K562 (cell line): ENCODE data around the gene FOXP4. TPM values are rescaled to one million over a fixed set of nuclear protein-coding genes. Genes with fewer than 3 reads are reported as not detected.

Experiments
- ATF7 ChIP-seq: fragments of 450-650 bp; IDR thresholded peaks from 2 replicates; pipeline ENCODE4 v1.7.1; 2014; ENCODE audit warnings: mild to moderate bottlenecking, moderate library complexity
- CBX1 ChIP-seq: sonication (generic); IDR thresholded peaks from 2 replicates; pipeline ENCODE4 v1.6.1; 2016; ENCODE audit warnings: antibody characterized with exemption, low read depth, mild to moderate bottlenecking
- EHMT2 ChIP-seq: fragments of 450-650 bp; IDR thresholded peaks from 2 replicates; pipeline ENCODE4 v1.6.1; 2018; ENCODE audit warnings: antibody characterized with exemption
- ETV5 ChIP-seq: sonication (generic); formaldehyde crosslinking; IDR thresholded peaks from 2 replicates; pipeline ENCODE4 v1.4.0; 2020; ENCODE audit warnings: low read depth, mild to moderate bottlenecking, missing genetic modification reagents
- GATAD2A ChIP-seq: fragments of 450-650 bp; IDR thresholded peaks from 2 replicates; pipeline ENCODE4 v1.6.1; 2017
- NELFE ChIP-seq: IDR thresholded peaks from 2 replicates; pipeline ENCODE4 v1.6.1; 2011; ENCODE audit warnings: mild to moderate bottlenecking; ENCODE audit not compliant: insufficient read depth, insufficient read length
- POLR3G ChIP-seq: IDR thresholded peaks from 2 replicates; pipeline ENCODE4 v1.6.1; 2011; ENCODE audit not compliant: insufficient read length, insufficient replicate concordance; ENCODE audit errors: extremely low read depth
- RNF2 ChIP-seq: sonication (generic); IDR thresholded peaks from 2 replicates; pipeline ENCODE4 v1.6.1; 2016
- SMARCB1 ChIP-seq: IDR thresholded peaks from 2 replicates; pipeline ENCODE4 v1.6.1; 2011; ENCODE audit warnings: improper control_type of control experiment, low read depth; ENCODE audit not compliant: insufficient read length
- TCFL5 ChIP-seq: fragments of 250-450 bp; sonication (Bioruptor Pico); conservative IDR thresholded peaks from 2 replicates; pipeline ENCODE4 v1.6.1; 2021; ENCODE audit warnings: mild to moderate bottlenecking, moderate library complexity, matching md5 sums
- U2AF1 ChIP-seq: fragments of 200-400 bp; formaldehyde crosslinking; optimal IDR thresholded peaks from 2 replicates; pipeline ENCODE3; 2017; ENCODE audit warnings: mild to moderate bottlenecking, low read depth, low read length, moderate library complexity
- polyA plus RNA-seq, 8 experiments: library from polyadenylated mRNA; depleted of rRNA in 4 of 8; stranded (reverse) in 5 of 8; unstranded in 3 of 8; fragments of >200 nt; fragmentation: Nextera tagmentation in 2 of 8; fragmentation: Illumina TruSeq in 1 of 8; extraction: Ambion mirVana in 2 of 8; extraction: Trizol in 1 of 8; gene quantifications; 2 replicates each; pipeline versions ENCODE4 v1.2.1 to v1.2.3, GENCODE V29; 2011 to 2014; ENCODE audit warnings: inconsistent platforms in 1 of 8, missing spikeins in 1 of 8
- total RNA-seq, 7 experiments: library from RNA; depleted of rRNA in 6 of 7; stranded (reverse); fragments of >200 nt in 6 of 7; fragmentation: Illumina TruSeq in 2 of 7; extraction: Trizol in 2 of 7; gene quantifications; 2 replicates each; pipeline versions ENCODE4 v1.2.1 to v1.2.3, GENCODE V29; 2011 to 2021; ENCODE audit warnings: low replicate concordance in 1 of 7
- TF ChIP-seq, protein P1 (sequence below): fragments of 450-650 bp; IDR thresholded peaks from 2 replicates; pipeline ENCODE4 v1.6.1; 2016
- TF ChIP-seq, protein P2 (sequence below), 3 experiments: fragments of 200-800 bp in 1 of 3; fragments of 250-450 bp in 1 of 3; fragments of 450-650 bp in 1 of 3; sonication (Bioruptor Pico) in 1 of 3; sonication (Bioruptor generic) in 1 of 3; formaldehyde crosslinking in 1 of 3; IDR thresholded peaks; 2 replicates each; pipeline versions ENCODE4 v1.6.1 to v1.8.0; 2016 to 2022; ENCODE audit warnings: mild to moderate bottlenecking in 2 of 3, missing genetic modification characterization in 2 of 3, missing compliant biosample characterization in 1 of 3, moderate library complexity in 1 of 3
- TF ChIP-seq, protein P3 (sequence below), 2 experiments: fragments of 450-650 bp; IDR thresholded peaks; 2 replicates each; pipeline ENCODE4 v1.6.1; 2018; ENCODE audit warnings: mild to moderate bottlenecking in 2 of 2, low read depth in 1 of 2; ENCODE audit not compliant: partially characterized antibody in 2 of 2
- TF ChIP-seq, protein P4 (sequence below): fragments of 250-450 bp; sonication (Bioruptor Pico); IDR thresholded peaks from 2 replicates; pipeline ENCODE4 v1.4.0; 2020; ENCODE audit warnings: mild to moderate bottlenecking, moderate library complexity, borderline replicate concordance

Gene FOXP4
- total and polyA plus RNA-seq, 9 of the 15 experiments (the other 6 are each of a cell fraction or from before 2014, with no cell fraction given) = 0.11 to 29.4 (median 2.3) TPM

DNA sequence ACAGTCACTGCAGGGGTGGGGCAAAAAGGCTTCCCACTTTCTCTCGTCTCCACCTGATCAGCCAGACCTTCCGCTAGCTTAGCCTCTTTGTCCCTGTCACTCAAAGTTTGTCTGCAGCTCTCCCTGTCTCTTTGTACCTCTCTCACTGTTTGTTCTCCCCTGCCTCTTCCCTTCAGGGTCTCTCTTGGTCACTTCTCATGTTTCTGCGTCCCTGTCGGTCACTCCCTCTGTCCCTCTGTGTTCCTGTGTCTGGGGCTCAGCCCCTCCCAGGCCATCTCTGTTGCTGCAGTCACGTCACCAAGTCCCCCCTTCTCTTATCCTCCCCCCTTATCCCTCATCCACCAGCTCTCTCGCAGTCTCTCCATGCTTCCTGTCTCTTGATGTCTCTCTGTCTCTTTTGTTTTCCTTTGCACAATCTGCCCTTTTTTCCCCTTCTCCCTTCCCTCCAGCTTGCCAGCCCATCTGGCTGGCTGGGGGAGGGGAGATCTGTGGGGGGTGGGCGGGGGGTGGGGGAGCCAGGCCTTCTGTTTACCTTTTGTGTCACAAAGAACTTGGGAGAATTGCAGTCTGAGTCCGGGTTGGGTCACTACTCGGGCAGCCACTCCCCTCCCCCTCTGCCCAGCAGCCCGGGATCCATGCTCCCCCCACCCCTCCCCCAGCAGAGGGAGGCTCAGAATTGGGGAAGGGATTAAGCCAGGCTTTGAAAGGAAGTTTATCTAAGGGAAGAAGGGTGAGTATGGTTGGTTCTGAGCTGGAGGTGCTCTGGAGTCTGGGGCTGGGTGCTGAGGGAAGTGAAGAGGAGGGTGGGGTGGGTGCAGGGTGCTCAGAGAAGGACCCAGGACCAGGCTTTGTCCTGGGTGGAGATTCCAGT is 32.3 kb downstream of the FOXP4 start (continued):
- TF ChIP-seq ATF7 = 0 out of 2 replicates have a peak, but pooled peaks have one; percentile 23
- TF ChIP-seq U2AF1 = no peak
- TF ChIP-seq, protein P1, sequence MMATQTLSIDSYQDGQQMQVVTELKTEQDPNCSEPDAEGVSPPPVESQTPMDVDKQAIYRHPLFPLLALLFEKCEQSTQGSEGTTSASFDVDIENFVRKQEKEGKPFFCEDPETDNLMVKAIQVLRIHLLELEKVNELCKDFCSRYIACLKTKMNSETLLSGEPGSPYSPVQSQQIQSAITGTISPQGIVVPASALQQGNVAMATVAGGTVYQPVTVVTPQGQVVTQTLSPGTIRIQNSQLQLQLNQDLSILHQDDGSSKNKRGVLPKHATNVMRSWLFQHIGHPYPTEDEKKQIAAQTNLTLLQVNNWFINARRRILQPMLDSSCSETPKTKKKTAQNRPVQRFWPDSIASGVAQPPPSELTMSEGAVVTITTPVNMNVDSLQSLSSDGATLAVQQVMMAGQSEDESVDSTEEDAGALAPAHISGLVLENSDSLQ = peak; percentile 98
- no peak for TF ChIP-seq CBX1
- no peak for TF ChIP-seq NELFE
- TF ChIP-seq SMARCB1 = no peak
- no peak for TF ChIP-seq TCFL5 (CRISPR knock-in tag)
- TF ChIP-seq GATAD2A = no peak
- TF ChIP-seq, protein P2, sequence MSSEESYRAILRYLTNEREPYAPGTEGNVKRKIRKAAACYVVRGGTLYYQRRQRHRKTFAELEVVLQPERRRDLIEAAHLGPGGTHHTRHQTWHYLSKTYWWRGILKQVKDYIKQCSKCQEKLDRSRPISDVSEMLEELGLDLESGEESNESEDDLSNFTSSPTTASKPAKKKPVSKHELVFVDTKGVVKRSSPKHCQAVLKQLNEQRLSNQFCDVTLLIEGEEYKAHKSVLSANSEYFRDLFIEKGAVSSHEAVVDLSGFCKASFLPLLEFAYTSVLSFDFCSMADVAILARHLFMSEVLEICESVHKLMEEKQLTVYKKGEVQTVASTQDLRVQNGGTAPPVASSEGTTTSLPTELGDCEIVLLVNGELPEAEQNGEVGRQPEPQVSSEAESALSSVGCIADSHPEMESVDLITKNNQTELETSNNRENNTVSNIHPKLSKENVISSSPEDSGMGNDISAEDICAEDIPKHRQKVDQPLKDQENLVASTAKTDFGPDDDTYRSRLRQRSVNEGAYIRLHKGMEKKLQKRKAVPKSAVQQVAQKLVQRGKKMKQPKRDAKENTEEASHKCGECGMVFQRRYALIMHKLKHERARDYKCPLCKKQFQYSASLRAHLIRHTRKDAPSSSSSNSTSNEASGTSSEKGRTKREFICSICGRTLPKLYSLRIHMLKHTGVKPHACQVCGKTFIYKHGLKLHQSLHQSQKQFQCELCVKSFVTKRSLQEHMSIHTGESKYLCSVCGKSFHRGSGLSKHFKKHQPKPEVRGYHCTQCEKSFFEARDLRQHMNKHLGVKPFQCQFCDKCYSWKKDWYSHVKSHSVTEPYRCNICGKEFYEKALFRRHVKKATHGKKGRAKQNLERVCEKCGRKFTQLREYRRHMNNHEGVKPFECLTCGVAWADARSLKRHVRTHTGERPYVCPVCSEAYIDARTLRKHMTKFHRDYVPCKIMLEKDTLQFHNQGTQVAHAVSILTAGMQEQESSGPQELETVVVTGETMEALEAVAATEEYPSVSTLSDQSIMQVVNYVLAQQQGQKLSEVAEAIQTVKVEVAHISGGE (CRISPR knock-in tag; IDR thresholded peaks at IDR 0.05) = no peak
- TF ChIP-seq, protein P3, sequence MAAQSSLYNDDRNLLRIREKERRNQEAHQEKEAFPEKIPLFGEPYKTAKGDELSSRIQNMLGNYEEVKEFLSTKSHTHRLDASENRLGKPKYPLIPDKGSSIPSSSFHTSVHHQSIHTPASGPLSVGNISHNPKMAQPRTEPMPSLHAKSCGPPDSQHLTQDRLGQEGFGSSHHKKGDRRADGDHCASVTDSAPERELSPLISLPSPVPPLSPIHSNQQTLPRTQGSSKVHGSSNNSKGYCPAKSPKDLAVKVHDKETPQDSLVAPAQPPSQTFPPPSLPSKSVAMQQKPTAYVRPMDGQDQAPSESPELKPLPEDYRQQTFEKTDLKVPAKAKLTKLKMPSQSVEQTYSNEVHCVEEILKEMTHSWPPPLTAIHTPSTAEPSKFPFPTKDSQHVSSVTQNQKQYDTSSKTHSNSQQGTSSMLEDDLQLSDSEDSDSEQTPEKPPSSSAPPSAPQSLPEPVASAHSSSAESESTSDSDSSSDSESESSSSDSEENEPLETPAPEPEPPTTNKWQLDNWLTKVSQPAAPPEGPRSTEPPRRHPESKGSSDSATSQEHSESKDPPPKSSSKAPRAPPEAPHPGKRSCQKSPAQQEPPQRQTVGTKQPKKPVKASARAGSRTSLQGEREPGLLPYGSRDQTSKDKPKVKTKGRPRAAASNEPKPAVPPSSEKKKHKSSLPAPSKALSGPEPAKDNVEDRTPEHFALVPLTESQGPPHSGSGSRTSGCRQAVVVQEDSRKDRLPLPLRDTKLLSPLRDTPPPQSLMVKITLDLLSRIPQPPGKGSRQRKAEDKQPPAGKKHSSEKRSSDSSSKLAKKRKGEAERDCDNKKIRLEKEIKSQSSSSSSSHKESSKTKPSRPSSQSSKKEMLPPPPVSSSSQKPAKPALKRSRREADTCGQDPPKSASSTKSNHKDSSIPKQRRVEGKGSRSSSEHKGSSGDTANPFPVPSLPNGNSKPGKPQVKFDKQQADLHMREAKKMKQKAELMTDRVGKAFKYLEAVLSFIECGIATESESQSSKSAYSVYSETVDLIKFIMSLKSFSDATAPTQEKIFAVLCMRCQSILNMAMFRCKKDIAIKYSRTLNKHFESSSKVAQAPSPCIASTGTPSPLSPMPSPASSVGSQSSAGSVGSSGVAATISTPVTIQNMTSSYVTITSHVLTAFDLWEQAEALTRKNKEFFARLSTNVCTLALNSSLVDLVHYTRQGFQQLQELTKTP (IDR thresholded peaks at IDR 0.05; ENCODE audit: low read depth in 1 of 2, partially characterized antibody in 2 of 2) = peak in 1 of 2 experiments; percentile 29
- no peak for TF ChIP-seq POLR3G
- TF ChIP-seq, protein P4, sequence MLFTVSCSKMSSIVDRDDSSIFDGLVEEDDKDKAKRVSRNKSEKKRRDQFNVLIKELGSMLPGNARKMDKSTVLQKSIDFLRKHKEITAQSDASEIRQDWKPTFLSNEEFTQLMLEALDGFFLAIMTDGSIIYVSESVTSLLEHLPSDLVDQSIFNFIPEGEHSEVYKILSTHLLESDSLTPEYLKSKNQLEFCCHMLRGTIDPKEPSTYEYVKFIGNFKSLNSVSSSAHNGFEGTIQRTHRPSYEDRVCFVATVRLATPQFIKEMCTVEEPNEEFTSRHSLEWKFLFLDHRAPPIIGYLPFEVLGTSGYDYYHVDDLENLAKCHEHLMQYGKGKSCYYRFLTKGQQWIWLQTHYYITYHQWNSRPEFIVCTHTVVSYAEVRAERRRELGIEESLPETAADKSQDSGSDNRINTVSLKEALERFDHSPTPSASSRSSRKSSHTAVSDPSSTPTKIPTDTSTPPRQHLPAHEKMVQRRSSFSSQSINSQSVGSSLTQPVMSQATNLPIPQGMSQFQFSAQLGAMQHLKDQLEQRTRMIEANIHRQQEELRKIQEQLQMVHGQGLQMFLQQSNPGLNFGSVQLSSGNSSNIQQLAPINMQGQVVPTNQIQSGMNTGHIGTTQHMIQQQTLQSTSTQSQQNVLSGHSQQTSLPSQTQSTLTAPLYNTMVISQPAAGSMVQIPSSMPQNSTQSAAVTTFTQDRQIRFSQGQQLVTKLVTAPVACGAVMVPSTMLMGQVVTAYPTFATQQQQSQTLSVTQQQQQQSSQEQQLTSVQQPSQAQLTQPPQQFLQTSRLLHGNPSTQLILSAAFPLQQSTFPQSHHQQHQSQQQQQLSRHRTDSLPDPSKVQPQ (CRISPR knock-in tag) = no peak
- TF ChIP-seq EHMT2 = no peak
- peak; percentile 66; the same call in 1 of the 2 replicates for TF ChIP-seq ETV5
- no peak for TF ChIP-seq RNF2
